Endometrium (tissue), 2 donors: ENCODE data around the gene GNAL.
"Not testable (repeated sequence)": the region's sequence is repeated elsewhere in the genome, so short reads cannot be mapped to it uniquely, and the experiment has no call there.

Experiments used
- FAIRE-seq: peaks from 2 replicates; lab custom pipeline; 2012; peaks lifted over from hg19 to GRCh38; lab: Jason Lieb, UNC
- donor health status: control.
- donor health status: control.

Gene GNAL

DNA sequence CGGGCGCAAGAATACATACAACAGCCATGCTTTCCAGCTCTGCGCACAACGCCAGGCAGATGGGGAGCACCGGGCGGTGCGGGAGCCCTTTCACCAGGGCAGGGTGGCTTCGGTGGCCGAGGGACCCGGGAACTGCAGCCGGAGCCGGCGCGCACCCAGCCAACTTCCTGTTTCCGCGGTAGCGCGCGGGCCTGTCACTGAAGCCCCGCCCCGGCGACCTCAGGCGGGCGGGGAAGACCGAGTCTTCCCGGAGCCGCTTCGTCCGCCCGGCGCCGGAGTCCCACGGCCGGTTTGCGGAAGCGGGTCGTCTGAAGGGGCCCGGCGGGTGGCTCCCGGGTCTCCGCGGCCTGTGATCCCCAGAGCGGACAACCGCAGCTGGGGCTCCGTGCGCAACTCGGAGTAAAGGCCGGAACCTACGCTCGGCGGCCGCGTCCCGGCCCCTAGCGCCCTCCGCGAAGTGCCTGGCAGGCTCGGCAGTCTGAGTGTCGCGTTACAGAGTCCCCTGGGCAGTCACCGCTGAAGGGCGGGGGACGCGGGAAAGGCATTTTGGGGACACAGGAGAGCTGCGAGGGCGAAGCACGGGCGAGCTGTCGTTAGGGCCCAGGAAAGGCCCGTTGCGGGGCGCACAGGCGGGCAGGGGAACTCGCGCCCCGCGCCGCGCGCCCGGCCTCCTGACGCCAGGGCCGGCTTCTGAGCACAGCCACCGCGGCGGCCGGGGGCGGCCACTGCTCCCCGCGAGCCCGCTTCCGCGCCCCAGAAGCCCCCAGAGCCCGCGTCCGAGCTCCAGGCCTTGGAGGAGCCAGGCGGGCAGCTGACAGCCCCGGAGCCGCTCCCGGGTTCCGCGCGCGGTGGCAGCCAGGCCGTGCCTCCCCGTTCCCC is 219.4 kb downstream of the GNAL start, which contains the start of gene MPPE1:
TSS of gene MPPE1 (minus strand) at position 136 of the 879 bp plus-strand sequence. CDS start 11,053 bp downstream, outside the sequence.
- FAIRE-seq = no peak

- FAIRE-seq = no peak
Measured at GRCh38 chr18:11909061-11909455, 220.0 kb downstream of the GNAL start.

- no peak for FAIRE-seq
Measured at GRCh38 chr18:11909591-11910026, 220.5 kb downstream of the GNAL start.

GRCh38 chr18:11916880-11917279 is 227.8 kb downstream of the GNAL start:
- not testable (repeated sequence) for FAIRE-seq

GRCh38 chr18:11919522-11919921 is 230.5 kb downstream of the GNAL start:
- FAIRE-seq = not testable (repeated sequence)

GRCh38 chr18:11923450-11923849 is 234.4 kb downstream of the GNAL start:
- no peak for FAIRE-seq

- FAIRE-seq = no peak
Measured at GRCh38 chr18:11925800-11926481, 236.9 kb downstream of the GNAL start.

DNA sequence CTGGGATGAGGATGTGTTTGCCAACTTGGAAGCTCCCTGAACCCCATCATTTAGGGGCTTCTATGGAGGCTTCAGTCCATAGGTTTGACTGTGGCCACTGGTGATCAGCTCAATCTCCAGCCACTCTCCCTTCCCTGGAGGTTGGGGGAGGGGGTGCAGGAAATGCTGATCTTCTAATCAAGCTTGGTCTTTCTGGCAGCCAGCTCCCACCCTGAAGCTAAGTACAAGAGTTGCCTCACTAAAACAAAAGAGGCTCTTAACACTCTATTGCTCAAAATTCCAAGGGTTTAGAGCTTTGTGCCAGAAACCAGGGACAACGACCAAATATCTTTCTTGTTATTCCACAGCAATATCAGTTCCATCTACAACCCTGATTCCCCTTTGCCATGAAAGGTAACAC is 238.4 kb downstream of the GNAL start:
- FAIRE-seq = no peak

GRCh38 chr18:11932393-11932792 is 243.3 kb downstream of the GNAL start:
- no peak for FAIRE-seq
